ENCODE results near the gene ADRA2C.

ADRA2C gene

DNA sequence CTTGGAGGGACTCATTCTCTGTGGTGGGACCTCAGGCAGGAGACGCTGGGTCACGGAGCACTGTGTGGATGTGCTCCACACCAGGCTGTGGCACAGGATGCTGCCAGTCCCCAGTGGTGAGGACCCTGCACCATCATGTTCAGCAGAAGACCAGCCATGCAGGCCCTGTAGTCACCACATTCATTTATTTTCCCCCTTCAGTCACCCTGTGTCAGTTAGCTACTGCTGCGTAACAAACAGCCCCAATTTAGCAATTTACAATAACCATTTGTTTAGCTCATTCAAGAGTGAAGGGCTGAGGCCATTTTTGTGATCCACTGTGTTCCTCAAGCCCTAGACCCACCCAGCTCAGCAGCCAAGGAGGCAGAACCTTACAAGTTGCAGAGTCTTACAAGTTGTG, 23.6 kb upstream of the ADRA2C start:
- H3K9me3 ChIP-seq: no peaks in the 10 kb centered on the region
- H3K4me1 ChIP-seq (ENCODE audit: control insufficient read depth in 1 of 2, insufficient read depth in 1 of 2, low read depth in 1 of 2, low read length in 1 of 2): no peaks in the 10 kb centered on the region
- TF ChIP-seq CTCF (IDR thresholded peaks at IDR 0.05): no peak
- no peak overlapping the region for H3K4me3 ChIP-seq (ENCODE audit: low read depth in 1 of 2, low read length in 1 of 2)
- peaks cover 64% of the 10 kb centered on the region for H3K27me3 ChIP-seq
- no peaks in the 10 kb centered on the region for H3K36me3 ChIP-seq
- no peak overlapping the region for H3K27ac ChIP-seq

DNA sequence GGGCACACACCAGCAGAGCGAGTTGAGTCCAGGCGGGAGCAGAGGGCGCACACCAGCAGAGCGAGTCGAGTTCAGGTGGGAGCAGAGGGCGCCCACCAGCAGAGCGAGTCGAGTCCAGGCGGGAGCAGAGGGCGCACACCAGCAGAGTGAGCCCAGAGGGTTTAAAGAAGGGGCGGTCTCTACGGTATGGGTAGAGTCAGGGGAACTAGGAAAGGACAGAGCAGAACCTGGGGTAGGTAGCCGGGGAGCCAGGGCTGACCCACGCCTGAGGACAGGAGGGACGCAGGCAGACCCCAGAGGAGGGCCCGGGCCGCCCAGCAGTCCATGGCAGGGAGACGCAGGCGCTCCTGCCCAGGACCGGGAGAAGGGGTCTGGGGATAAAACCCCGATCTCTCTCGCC, 22.0 kb upstream of the ADRA2C start:
- H3K27me3 ChIP-seq: peaks cover 80% of the 10 kb centered on the region
- no peaks in the 10 kb centered on the region for H3K4me1 ChIP-seq (ENCODE audit: control insufficient read depth in 1 of 2, insufficient read depth in 1 of 2, low read depth in 1 of 2, low read length in 1 of 2)
- H3K9me3 ChIP-seq: no peaks in the 10 kb centered on the region
- no peak overlapping the region for H3K27ac ChIP-seq
- no peaks in the 10 kb centered on the region for H3K36me3 ChIP-seq
- TF ChIP-seq CTCF (IDR thresholded peaks at IDR 0.05): no peak
- no peak overlapping the region for H3K4me3 ChIP-seq (ENCODE audit: low read depth in 1 of 2, low read length in 1 of 2)

- Histone ChIP-seq H3K27me3 (peaks cover 86% of the 10 kb centered on the region), H3K4me3 (ENCODE audit: low read depth in 1 of 2, low read length in 1 of 2) (no peak overlapping the region), H3K36me3 (no peaks in the 10 kb centered on the region), H3K27ac (no peak overlapping the region), H3K9me3 (no peaks in the 10 kb centered on the region), H3K4me1 (ENCODE audit: control insufficient read depth in 1 of 2, insufficient read depth in 1 of 2, low read depth in 1 of 2, low read length in 1 of 2) (no peaks in the 10 kb centered on the region)
- TF ChIP-seq CTCF (IDR thresholded peaks at IDR 0.05): no peak
Measured at GRCh38 chr4:3744901-3745300, 21.3 kb upstream of the ADRA2C start.

DNA sequence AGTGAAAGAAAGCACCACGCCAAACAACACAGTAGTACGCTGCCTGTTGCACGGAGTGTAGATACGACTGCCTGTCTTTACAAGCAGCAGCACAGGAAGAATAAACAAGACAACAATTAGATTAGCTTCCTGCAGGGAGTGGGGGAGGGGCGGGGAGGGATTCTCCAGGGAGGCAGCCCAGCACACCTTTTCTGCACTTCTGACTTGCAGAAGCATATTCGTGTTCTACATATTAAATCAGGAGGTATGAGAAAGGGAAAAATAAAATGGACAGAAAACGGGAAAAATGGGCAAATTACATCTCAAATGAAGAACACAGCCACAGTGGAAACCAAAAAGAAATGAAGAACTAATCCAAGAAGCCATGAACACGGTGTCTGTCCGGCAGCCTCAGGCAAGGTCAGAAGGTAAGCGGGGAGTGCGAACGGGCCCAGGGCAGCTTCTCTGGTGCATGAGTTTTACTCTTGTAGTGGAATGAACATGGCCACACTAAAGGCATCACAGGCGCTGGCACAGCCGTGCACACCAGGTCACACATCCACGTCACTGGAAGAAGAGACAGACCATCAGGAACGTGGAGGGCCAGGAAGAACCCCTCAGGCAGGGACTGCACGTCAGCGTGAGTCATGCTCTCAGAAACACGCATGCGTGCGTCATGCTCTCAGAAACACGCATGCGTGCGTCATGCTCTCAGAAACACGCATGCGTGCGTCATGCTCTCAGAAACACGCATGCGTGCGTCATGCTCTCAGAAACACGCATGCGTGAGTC, 20.1 kb upstream of the ADRA2C start:
- H3K36me3 ChIP-seq: no peaks in the 10 kb centered on the region
- H3K4me3 ChIP-seq (ENCODE audit: low read depth in 1 of 2, low read length in 1 of 2): no peak overlapping the region
- peaks cover 89% of the 10 kb centered on the region for H3K27me3 ChIP-seq
- no peaks in the 10 kb centered on the region for H3K9me3 ChIP-seq
- TF ChIP-seq CTCF (IDR thresholded peaks at IDR 0.05): no peak
- no peak overlapping the region for H3K27ac ChIP-seq
- no peaks in the 10 kb centered on the region for H3K4me1 ChIP-seq (ENCODE audit: control insufficient read depth in 1 of 2, insufficient read depth in 1 of 2, low read depth in 1 of 2, low read length in 1 of 2)

GRCh38 chr4:3746701-3747580, 19.2 kb upstream of the ADRA2C start:
- H3K27ac ChIP-seq: no peak overlapping the region
- H3K9me3 ChIP-seq: no peaks in the 10 kb centered on the region
- peaks cover 87% of the 10 kb centered on the region for H3K27me3 ChIP-seq
- H3K36me3 ChIP-seq: no peaks in the 10 kb centered on the region
- H3K4me3 ChIP-seq (ENCODE audit: low read depth in 1 of 2, low read length in 1 of 2): no peak overlapping the region
- no peaks in the 10 kb centered on the region for H3K4me1 ChIP-seq (ENCODE audit: control insufficient read depth in 1 of 2, insufficient read depth in 1 of 2, low read depth in 1 of 2, low read length in 1 of 2)
- no peak for TF ChIP-seq CTCF (IDR thresholded peaks at IDR 0.05)

Measured in neutrophil (primary cell).